IMR-90 (cell line): ENCODE data around the gene GJC2. TPM values are rescaled to one million over a fixed set of nuclear protein-coding genes. Genes with fewer than 3 reads are reported as not detected.

Experiments used
- ATAC-seq: fragments of 200-7000 bp; cut with Tn5 transposase; 2 replicates; pipeline ENCODE4 v1.9.1; 2020; ENCODE audit warnings: low read depth, mild to moderate bottlenecking, moderate library complexity
- BruUV-seq: library from RNA; stranded (reverse); fragments of 400-500 nt; replicated peaks from 2 replicates; lab custom pipeline; 2021; lab: Mats Ljungman, UMichigan
- CTCF ChIA-PET: fragments of 300-600 bp; formaldehyde crosslinking; extraction: SDS; loops from one replicate; lab custom pipeline; 2021; ENCODE audit warnings: antibody characterized with exemption; lab: Yijun Ruan, JAX
- POLR2A ChIA-PET: fragments of 300-600 bp; sonication (Branson Sonifier 250); formaldehyde crosslinking; loops from one replicate; lab custom pipeline; 2022; ENCODE audit warnings: antibody characterized with exemption; ENCODE audit not compliant: unreplicated experiment; lab: Charles Lee
- DNase-seq: peaks from one replicate; pipeline ENCODE4 v3.0.0; 2013
- H2AFZ ChIP-seq: replicated peaks from 2 replicates; pipeline ENCODE3; 2013; ENCODE audit warnings: low read length, mild to moderate bottlenecking; ENCODE audit not compliant: poor library complexity
- H2AK5ac ChIP-seq: 2 replicates; pipeline ENCODE4 v1.6.1; 2013; ENCODE audit warnings: low read depth, low read length, inconsistent platforms
- H2AK9ac ChIP-seq: replicated peaks from 2 replicates; pipeline ENCODE3; 2013; ENCODE audit warnings: mild to moderate bottlenecking, low read depth, low read length, moderate library complexity; ENCODE audit not compliant: poor library complexity
- H2BK120ac ChIP-seq: 2 replicates; pipeline ENCODE4 v1.6.1; 2013; ENCODE audit warnings: low read depth, low read length, inconsistent platforms
- H2BK15ac ChIP-seq: 3 replicates; pipeline ENCODE4 v1.6.1; 2013; ENCODE audit warnings: low read depth, low read length, inconsistent platforms
- H2BK20ac ChIP-seq: 2 replicates; pipeline ENCODE4 v1.6.1; 2013; ENCODE audit warnings: low read depth, mild to moderate bottlenecking, inconsistent platforms, low read length, moderate library complexity
- H2BK5ac ChIP-seq: 2 replicates; pipeline ENCODE4 v1.6.1; 2013; ENCODE audit warnings: mild to moderate bottlenecking, low read depth, low read length, inconsistent platforms; ENCODE audit not compliant: poor library complexity, severe bottlenecking
- H3K14ac ChIP-seq: replicated peaks from 2 replicates; pipeline ENCODE4 v1.6.1; 2013; ENCODE audit warnings: low read depth, low read length, inconsistent platforms
- H3K18ac ChIP-seq: 2 replicates; pipeline ENCODE4 v1.6.1; 2013; ENCODE audit warnings: low read depth, low read length, control low read depth
- H3K23ac ChIP-seq: 2 replicates; pipeline ENCODE4 v1.6.1; 2013; ENCODE audit warnings: low read depth, low read length, inconsistent platforms
- H3K27ac ChIP-seq: 2 replicates; pipeline ENCODE4 v1.5.1; 2013; ENCODE audit warnings: mild to moderate bottlenecking, control low read depth, low read length; ENCODE audit not compliant: insufficient read depth
- H3K27me3 ChIP-seq: 2 replicates; pipeline ENCODE4 v1.6.1; 2013; ENCODE audit warnings: low read length; ENCODE audit not compliant: control insufficient read depth, insufficient read depth
- H3K36me3 ChIP-seq: 2 replicates; pipeline ENCODE4 v1.6.1; 2013; ENCODE audit warnings: low read length, mixed read lengths; ENCODE audit not compliant: control insufficient read depth, insufficient read depth
- H3K4ac ChIP-seq: 2 replicates; pipeline ENCODE4 v1.6.1; 2013; ENCODE audit warnings: low read depth, low read length, inconsistent platforms
- H3K4me1 ChIP-seq: 2 replicates; pipeline ENCODE4 v1.6.1; 2013; ENCODE audit warnings: low read length, mixed read lengths; ENCODE audit not compliant: control insufficient read depth, insufficient read depth
- H3K4me2 ChIP-seq: 2 replicates; pipeline ENCODE4 v1.6.1; 2013; ENCODE audit warnings: low read depth, mild to moderate bottlenecking, control low read depth, low read length, moderate library complexity
- H3K4me3 ChIP-seq: 2 replicates; pipeline ENCODE4 v1.5.1; 2013; ENCODE audit warnings: low read depth, mild to moderate bottlenecking, control low read depth, low read length, moderate library complexity; ENCODE audit not compliant: insufficient read depth
- H3K56ac ChIP-seq: 2 replicates; pipeline ENCODE4 v1.6.1; 2013; ENCODE audit warnings: low read length, inconsistent platforms; ENCODE audit not compliant: insufficient read depth; ENCODE audit errors: extremely low read depth
- H3K79me1 ChIP-seq, 2 experiments: 2 replicates each; pipeline ENCODE4 v1.6.1; 2013; ENCODE audit warnings: low read length in 2 of 2, inconsistent platforms in 1 of 2, low read depth in 1 of 2
- H3K9ac ChIP-seq: 2 replicates; pipeline ENCODE4 v1.6.1; 2013; ENCODE audit warnings: low read depth, low read length, control low read depth
- H3K9me1 ChIP-seq: 2 replicates; pipeline ENCODE4 v1.6.1; 2013; ENCODE audit warnings: low read length, inconsistent platforms; ENCODE audit not compliant: insufficient read depth
- H3K9me3 ChIP-seq: 2 replicates; pipeline ENCODE4 v1.6.1; 2013; ENCODE audit warnings: low read length; ENCODE audit not compliant: control insufficient read depth, insufficient read depth
- H4K20me1 ChIP-seq: 2 replicates; pipeline ENCODE4 v1.6.1; 2013; ENCODE audit warnings: low read length, inconsistent platforms; ENCODE audit not compliant: insufficient read depth
- H4K5ac ChIP-seq: 2 replicates; pipeline ENCODE4 v1.6.1; 2013; ENCODE audit warnings: mild to moderate bottlenecking, low read depth, low read length, control low read depth
- H4K8ac ChIP-seq, 2 experiments: 2 replicates each; pipeline ENCODE4 v1.6.1; 2013; ENCODE audit warnings: low read depth in 2 of 2, low read length in 2 of 2, control low read depth in 1 of 2, inconsistent platforms in 1 of 2
- H4K91ac ChIP-seq: 2 replicates; pipeline ENCODE4 v1.6.1; 2013; ENCODE audit warnings: low read depth, low read length, inconsistent platforms; ENCODE audit not compliant: insufficient read depth
- BHLHE40 ChIP-seq: fragments of 150-350 bp; IDR thresholded peaks from 2 replicates; pipeline ENCODE4 v1.6.1; 2016; ENCODE audit warnings: mild to moderate bottlenecking, low read depth, low read length
- CEBPB ChIP-seq: IDR thresholded peaks from 2 replicates; pipeline ENCODE4 v1.6.1; 2012; ENCODE audit warnings: low read depth, low read length, improper control_type of control experiment
- CHD1 ChIP-seq: IDR thresholded peaks from 2 replicates; pipeline ENCODE4 v1.6.1; 2012; ENCODE audit warnings: low read depth, low read length, improper control_type of control experiment
- CTCF ChIP-seq: conservative IDR thresholded peaks from 2 replicates; pipeline ENCODE4 v1.5.1; 2012; ENCODE audit warnings: mild to moderate bottlenecking, low read depth, low read length, improper control_type of control experiment
- ELK1 ChIP-seq: fragments of 150-350 bp; IDR thresholded peaks from 2 replicates; pipeline ENCODE4 v1.6.1; 2016; ENCODE audit warnings: low read depth, mild to moderate bottlenecking, low read length, moderate library complexity, borderline replicate concordance
- FOS ChIP-seq: fragments of 150-350 bp; IDR thresholded peaks from 2 replicates; pipeline ENCODE4 v1.6.1; 2016; ENCODE audit warnings: low read depth, low read length
- MAFK ChIP-seq: IDR thresholded peaks from 2 replicates; pipeline ENCODE4 v1.6.1; 2012; ENCODE audit warnings: low read depth, low read length, improper control_type of control experiment
- MAZ ChIP-seq: IDR thresholded peaks from 2 replicates; pipeline ENCODE4 v1.6.1; 2012; ENCODE audit warnings: low read depth, mild to moderate bottlenecking, low read length, improper control_type of control experiment, moderate library complexity, borderline replicate concordance
- MXI1 ChIP-seq: IDR thresholded peaks from 2 replicates; pipeline ENCODE4 v1.6.1; 2012; ENCODE audit warnings: low read depth, mild to moderate bottlenecking, low read length, moderate library complexity, borderline replicate concordance
- NFE2L2 ChIP-seq: fragments of 150-350 bp; IDR thresholded peaks from 2 replicates; pipeline ENCODE4 v1.6.1; 2016; ENCODE audit warnings: low read depth, mild to moderate bottlenecking, low read length
- POLR2A ChIP-seq: IDR thresholded peaks from 2 replicates; pipeline ENCODE4 v1.6.1; 2012; ENCODE audit warnings: mild to moderate bottlenecking, low read depth, low read length
- RCOR1 ChIP-seq: IDR thresholded peaks from 2 replicates; pipeline ENCODE4 v1.6.1; 2012; ENCODE audit warnings: mild to moderate bottlenecking, low read length, improper control_type of control experiment; ENCODE audit not compliant: insufficient replicate concordance
- RFX5 ChIP-seq: IDR thresholded peaks from 2 replicates; pipeline ENCODE4 v1.8.0; 2012; ENCODE audit warnings: low read depth, mild to moderate bottlenecking, low read length, moderate library complexity
- SMC3 ChIP-seq: fragments of 150-350 bp; IDR thresholded peaks from 2 replicates; pipeline ENCODE4 v1.6.1; 2016; ENCODE audit warnings: low read depth, mild to moderate bottlenecking, antibody characterized with exemption, low read length, moderate library complexity
- USF2 ChIP-seq: fragments of 150-350 bp; IDR thresholded peaks from 2 replicates; pipeline ENCODE4 v1.6.1; 2017; ENCODE audit warnings: mild to moderate bottlenecking, antibody characterized with exemption, low read length, low read depth
- WGBS, 2 experiments: methylation state at CpG; one replicate each; pipeline versions ENCODE4 v1.1.5 to v1.1.7; 2013; ENCODE audit warnings: missing lambda C conversion rate in 2 of 2; ENCODE audit not compliant: insufficient read length in 1 of 2; ENCODE audit errors: extremely low coverage in 2 of 2; 5-methylcytosine and 5-hydroxymethylcytosine counted together
- dilution Hi-C: fragments of 300-500 bp; cut with HindIII; formaldehyde crosslinking; loops from one replicate; pipeline ENCODE4 v1.14.3; 2018; ENCODE audit warnings: low sequenced_read_pairs; ENCODE audit not compliant: unreplicated experiment
- in situ Hi-C: fragments of 300-500 bp; cut with MboI; formaldehyde crosslinking; loops from 3 replicates; pipeline ENCODE4 v1.14.3; 2019; ENCODE audit warnings: low sequenced_read_pairs, inconsistent platforms, mixed read lengths
- intact Hi-C: fragments of 100-400 bp; cut with micrococcal nuclease; formaldehyde crosslinking; loops from 2 replicates; pipeline ENCODE4 v1.10.0; 2022
- polyA plus RNA-seq, 3 experiments: library from polyadenylated mRNA; depleted of rRNA; stranded (reverse); fragments of >200 nt; gene quantifications; 2 replicates each; pipeline ENCODE4 v1.2.3, GENCODE V29; 2012; ENCODE audit warnings: low replicate concordance in 1 of 3
- total RNA-seq: library from RNA; depleted of rRNA; stranded (reverse); fragments of >200 nt; gene quantifications from 2 replicates; pipeline ENCODE4 v1.2.3, GENCODE V29; 2012

The GJC2 gene
- total and polyA plus RNA-seq, 2 of the 4 experiments (the other 2 are of a cell fraction) = 1.1 to 1.7 TPM

GRCh38 chr1:228168563-228169270, 19.0 kb downstream of the GJC2 start:
- in situ Hi-C loops = no loop called here
- dilution Hi-C loops = no loop called here
- no TSS peak for BruUV-seq
- no peak for TF ChIP-seq SMC3
- no peak for TF ChIP-seq RCOR1
- no peak for TF ChIP-seq BHLHE40
- no peak for TF ChIP-seq POLR2A
- TF ChIP-seq ELK1 = no peak
- TF ChIP-seq MAZ = no peak
- TF ChIP-seq CTCF = no peak
- no peak for TF ChIP-seq MXI1
- no peak for TF ChIP-seq USF2
- TF ChIP-seq MAFK = no peak
- TF ChIP-seq CHD1 = no peak
- no peak for TF ChIP-seq FOS
- no peak for TF ChIP-seq RFX5
- TF ChIP-seq NFE2L2 = no peak
- TF ChIP-seq CEBPB = no peak

More at GRCh38 chr1:228168563-228169270, 19.0 kb downstream of the GJC2 start:
- H2AK5ac ChIP-seq = no peak overlapping the region
- H3K4ac ChIP-seq = no peak overlapping the region
- no peak for ATAC-seq
- 90% methylated on average over 2 of the region's 12 CpGs; no CpG with 5 or more reads in 1 of the 2 experiments for WGBS, 2 experiments
- no peak overlapping the region for H2BK20ac ChIP-seq
- ChIA-PET POLR2A (no interaction called here), CTCF (interaction anchor here (0.6 to 1.4 kb wide), 2 partner anchors 11 to 82 kb away, joined by 3 read pairs; no protein-coding TSS in a partner anchor)
- peaks cover 6% of the 10 kb centered on the region for H3K4me1 ChIP-seq
- no peak overlapping the region for H3K23ac ChIP-seq
- 0 out of 2 replicates have a peak, but pooled peaks cover 2% of the 10 kb centered on the region for H3K36me3 ChIP-seq
- H2BK5ac ChIP-seq = no peak overlapping the region
- no peaks in the 10 kb centered on the region for H3K27me3 ChIP-seq
- H2BK120ac ChIP-seq = no peak overlapping the region
- peaks cover 4% of the 10 kb centered on the region for H4K20me1 ChIP-seq
- H3K9me1 ChIP-seq = 0 out of 2 replicates have a peak, but pooled peaks cover 11% of the 10 kb centered on the region
- H3K4me3 ChIP-seq = no peak overlapping the region
- H2BK15ac ChIP-seq = no peak overlapping the region
- no peak overlapping the region for H3K18ac ChIP-seq
- no peak overlapping the region for H2AK9ac ChIP-seq
- H4K91ac ChIP-seq = no peak overlapping the region
- no peak overlapping the region for H2AFZ ChIP-seq
- DNase-seq = no peak
- H3K14ac ChIP-seq = no peak overlapping the region
- H4K5ac ChIP-seq = no peak overlapping the region
- no peak overlapping the region for H3K56ac ChIP-seq
- H4K8ac ChIP-seq = no peak overlapping the region
- H3K79me1 ChIP-seq = peaks cover 10 to 49% of the 10 kb centered on the region in 2 experiments
- no peak overlapping the region for H3K4me2 ChIP-seq
- intact Hi-C loops = no loop called here
- H3K9ac ChIP-seq = no peak overlapping the region
- no peaks in the 10 kb centered on the region for H3K9me3 ChIP-seq
- H3K27ac ChIP-seq = no peak overlapping the region
